HG03095 (cell line): ENCODE data around the gene SPRYD3.
"Not testable (repeated sequence)": the region's sequence is repeated elsewhere in the genome, so short reads cannot be mapped to it uniquely, and the experiment has no call there.

Experiments used
- ATAC-seq: cut with Tn5 transposase; IDR thresholded peaks from one replicate; pipeline ENCODE4 v1.9.1; 2021; ENCODE audit warnings: moderate library complexity; ENCODE audit not compliant: unreplicated experiment

Gene SPRYD3

GRCh38 chr12:53033832-53034231, 45.4 kb downstream of the SPRYD3 start:
- not testable (repeated sequence) for ATAC-seq

- ATAC-seq, result no peak
Observed at GRCh38 chr12:53031616-53032015, 47.6 kb downstream of the SPRYD3 start.

GRCh38 chr12:53027014-53027413, 52.2 kb downstream of the SPRYD3 start:
- not testable (repeated sequence) for ATAC-seq

- no peak for ATAC-seq
Observed at GRCh38 chr12:53025250-53025649, 53.9 kb downstream of the SPRYD3 start.

- no peak for ATAC-seq
Observed at GRCh38 chr12:53014709-53015108, 64.5 kb downstream of the SPRYD3 start.
